ENCODE results near the gene SET.
A peak's percentile ranks its signal among the peaks of the same experiment; 100 is the strongest.
"Not testable (repeated sequence)": the region's sequence is repeated elsewhere in the genome, so short reads cannot be mapped to it uniquely, and the experiment has no call there.

Gene SET

DNA sequence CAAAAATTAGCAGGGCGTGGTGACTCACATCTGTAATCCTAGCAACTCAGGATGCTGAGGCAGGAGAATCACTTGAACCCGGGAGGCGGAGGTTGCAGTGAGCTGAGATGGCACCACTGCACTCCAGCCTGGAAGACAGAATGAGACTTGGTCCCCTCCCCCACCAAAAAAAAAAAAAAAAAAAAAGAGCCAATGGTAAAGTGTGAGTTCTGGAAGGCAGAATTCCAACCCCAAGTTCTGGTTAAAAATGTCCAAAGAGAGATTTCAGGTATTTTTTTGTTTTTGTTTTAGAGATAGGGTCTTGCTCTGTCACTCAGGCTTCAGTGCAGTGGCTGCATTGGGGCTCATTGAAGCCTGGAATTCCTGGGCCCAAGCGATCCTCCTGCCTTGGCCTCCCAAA lies 1.6 kb upstream of the SET start:
- no peak for DNase-seq
- no peak for ATAC-seq

DNA sequence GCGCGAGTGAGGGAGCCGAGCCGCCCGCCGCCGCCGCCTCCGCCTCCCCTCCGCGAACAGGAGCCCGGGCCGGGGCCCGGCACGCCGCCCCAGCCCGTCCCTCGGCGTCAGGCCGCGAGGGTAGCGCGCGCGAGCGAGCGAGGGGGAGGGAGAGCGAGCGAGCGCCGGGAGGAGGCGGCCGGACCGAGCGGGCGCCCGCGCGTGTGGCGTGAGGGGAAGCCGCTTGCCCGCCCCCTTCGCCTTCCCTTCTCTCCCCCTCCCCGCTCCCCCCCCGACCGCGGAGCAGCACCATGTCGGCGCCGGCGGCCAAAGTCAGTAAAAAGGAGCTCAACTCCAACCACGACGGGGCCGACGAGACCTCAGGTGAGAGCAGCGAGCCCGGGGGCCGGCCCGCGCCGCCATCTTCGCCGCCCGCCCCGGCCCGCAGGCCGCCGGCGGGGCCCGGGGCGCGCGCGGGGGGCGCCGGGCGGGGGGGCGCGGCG lies 312 bp downstream of the SET start:
- ATAC-seq: no peak

DNA sequence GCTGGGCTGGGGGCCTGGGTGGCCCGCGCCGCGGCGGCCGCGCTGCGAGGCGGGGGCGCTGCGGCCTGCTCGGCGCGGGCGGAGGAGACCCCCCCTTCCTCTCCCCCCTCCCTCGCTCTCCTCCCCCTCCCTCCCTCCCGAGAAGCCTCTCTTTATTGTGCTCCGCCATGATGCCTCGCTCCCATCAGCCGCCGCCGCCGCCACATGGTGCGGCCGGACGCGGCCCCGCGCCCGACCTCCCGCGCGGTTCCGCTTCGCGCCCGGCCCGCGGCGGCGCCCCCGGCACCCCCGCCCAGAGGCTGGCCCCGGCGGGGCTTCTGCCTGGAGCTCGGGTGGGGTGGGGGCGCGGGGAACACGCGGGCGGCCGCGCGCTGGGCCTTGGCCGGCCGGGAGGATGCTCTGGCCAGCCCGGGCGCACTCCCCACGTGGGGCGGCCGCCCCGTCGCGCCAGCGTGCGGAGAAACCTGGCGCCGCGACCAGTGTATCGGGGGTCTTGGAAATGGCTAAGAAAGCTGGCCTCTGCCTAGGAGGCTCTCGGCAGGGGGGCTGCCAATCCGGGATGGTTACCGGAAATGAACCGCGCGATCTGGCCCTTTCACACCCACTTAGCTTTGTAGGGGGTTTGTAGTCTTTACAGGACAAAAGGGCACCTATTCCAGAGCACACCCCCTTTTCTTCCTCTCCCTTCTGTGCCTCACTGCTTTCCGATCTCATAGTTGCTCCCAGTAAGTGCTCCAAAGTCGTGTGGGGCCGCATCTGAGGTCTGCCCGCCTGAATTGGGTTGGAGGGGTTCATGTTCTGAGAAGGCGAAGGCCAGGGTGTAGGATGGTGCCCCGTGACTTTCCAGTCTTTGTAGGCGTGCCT lies 1.0 kb downstream of the SET start:
- ATAC-seq (no peak), DNase-seq (peak; percentile 45)

More for the DNA sequence above, 312 bp downstream of the SET start:
- peak; percentile 62 for DNase-seq

DNA sequence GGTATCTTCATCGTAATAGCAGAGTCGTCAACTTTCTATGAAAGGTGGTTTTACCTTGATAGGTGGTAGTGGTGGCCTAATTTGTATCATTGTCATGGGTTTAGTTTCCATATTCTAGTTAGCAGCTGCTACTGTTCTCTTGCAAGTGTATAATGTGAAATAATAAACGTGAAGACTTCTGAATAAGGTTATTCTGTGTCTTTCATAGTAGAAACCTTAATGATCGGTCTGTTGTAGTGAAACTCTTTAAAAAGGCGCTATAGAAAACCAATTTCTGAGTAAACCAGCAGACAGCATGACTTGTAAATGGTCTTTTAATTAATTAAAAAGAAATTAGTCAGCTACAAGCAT lies 1.6 kb downstream of the SET start:
- DNase-seq (no peak), ATAC-seq (no peak)

- DNase-seq, ATAC-seq: not testable (repeated sequence)
Observed at GRCh38 chr9:128693738-128694137, 4.7 kb downstream of the SET start.

DNA sequence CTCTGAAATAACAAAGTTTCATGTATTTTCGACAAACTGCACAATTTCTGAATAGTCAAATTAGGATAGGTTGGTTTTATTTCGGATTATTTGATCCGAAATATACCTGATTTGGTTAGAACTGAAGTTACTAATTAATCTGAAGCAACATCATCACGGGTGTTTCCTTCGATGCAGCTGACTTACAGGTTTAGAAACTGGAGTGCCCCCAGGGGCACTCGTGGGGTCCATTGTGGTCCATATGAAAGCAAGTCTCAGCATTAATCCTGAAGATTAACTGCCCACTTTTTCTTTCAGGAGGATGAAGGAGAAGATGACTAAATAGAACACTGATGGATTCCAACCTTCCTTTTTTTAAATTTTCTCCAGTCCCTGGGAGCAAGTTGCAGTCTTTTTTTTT lies 5.3 kb downstream of the SET start:
- ATAC-seq: no peak
- no peak for DNase-seq

GRCh38 chr9:128696923-128697707 lies 8.1 kb downstream of the SET start:
- ATAC-seq (no peak), DNase-seq (no peak)

DNA sequence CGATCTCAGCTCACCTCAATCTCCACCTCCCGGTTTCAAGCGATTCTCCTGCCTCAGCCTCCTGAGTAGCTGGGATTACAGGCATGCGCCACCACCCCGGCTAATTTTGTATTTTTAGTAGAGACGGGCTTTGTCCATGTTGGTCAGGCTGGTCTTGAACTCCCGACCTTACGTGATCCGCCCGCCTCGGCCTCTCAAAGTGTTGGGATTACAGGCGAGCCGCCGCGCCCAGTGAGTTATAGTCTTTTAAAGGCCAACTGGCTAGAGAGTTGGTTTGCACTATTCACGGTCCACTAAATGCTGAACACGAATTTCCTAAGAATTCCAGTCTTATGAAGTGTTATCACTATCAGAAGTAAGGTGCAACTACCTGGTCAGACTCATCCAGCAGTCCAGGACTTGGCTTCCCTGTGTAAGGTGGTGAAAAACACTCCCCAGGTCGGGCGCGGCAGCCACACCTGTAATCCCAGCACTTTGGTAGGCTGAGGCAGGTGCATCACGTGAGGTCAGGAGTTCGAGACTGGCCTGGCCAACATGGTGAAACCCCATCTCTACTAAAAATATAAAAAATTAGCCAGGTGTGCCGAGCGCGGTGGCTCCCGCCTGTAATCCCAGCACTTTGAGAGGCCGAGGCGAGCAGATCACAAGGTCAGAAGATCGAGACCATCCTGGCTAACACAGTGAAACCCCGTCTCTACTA lies 10.2 kb downstream of the SET start:
- not testable (repeated sequence) for DNase-seq, ATAC-seq

DNA sequence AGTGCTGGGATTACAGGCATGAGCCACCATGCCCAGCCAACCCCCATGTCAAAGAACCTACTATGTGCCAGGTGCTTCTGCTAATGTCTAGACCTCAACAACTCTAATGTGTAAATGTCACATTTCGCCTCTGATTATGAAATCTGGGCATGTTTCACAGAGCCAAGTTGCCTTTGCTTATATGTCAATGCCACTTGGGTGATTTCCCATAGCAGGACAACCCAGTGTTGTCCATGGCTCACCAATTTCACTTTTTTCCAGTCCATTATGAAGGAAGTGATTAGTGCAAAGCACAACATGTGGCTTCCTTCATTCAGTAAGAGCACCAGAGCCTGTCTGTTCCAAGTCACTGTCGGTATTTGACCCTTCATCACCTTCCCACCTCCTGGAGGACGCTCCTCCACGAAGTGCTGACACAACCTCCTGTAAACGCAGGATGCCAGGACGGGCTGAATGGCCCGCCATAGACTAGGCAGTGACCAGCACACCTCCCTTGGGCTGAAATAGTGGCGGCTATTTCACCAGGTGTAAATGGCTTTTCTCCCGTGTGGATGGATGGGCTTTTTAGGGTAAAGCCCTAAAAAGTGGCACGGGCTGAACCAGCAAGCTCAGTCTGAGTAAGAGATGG lies 12.3 kb downstream of the SET start:
- ATAC-seq (no peak), DNase-seq (no peak)

DNA sequence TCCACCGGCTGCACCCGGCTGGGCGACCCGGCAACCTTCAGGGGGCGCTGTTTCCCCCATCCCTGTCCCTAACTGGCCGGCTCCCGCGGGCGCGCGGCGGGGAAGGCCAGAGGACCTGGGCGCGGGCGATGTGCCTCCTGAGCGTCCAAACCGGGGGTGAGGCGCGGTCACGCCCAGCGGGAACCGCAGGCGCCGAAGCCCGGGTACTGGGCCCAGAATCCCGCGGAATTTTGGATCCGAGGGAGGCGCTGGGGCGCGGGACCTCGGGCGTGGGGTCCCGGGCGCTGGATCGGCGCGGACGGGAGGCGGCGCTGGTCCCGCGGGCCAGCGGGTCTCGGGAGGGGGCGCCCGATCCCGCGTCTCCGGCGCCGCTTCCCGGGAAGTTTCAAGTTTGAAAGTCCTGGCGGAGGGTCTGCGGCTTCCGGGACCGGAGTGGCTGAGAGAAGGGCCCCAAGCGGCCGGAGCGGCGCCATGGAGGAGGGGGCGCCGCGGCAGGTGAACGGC lies 13.5 kb downstream of the SET start, which contains the start of gene PKN3:
Gene PKN3, plus strand, starts transcription at position 59 of the 504 bp plus-strand sequence. Its CDS starts 413 bp downstream, at position 472.
- DNase-seq: peak; percentile 97

GRCh38 chr9:128702949-128703615 lies 14.1 kb downstream of the SET start:
- ATAC-seq: peak; percentile 17
- DNase-seq: peak; percentile 44

More for the DNA sequence above, 13.5 kb downstream of the SET start, which contains the start of gene PKN3:
- ATAC-seq: peak; percentile 90

- ATAC-seq: no peak
- no peak for DNase-seq
Observed at GRCh38 chr9:128703616-128704355, 14.8 kb downstream of the SET start.

DNA sequence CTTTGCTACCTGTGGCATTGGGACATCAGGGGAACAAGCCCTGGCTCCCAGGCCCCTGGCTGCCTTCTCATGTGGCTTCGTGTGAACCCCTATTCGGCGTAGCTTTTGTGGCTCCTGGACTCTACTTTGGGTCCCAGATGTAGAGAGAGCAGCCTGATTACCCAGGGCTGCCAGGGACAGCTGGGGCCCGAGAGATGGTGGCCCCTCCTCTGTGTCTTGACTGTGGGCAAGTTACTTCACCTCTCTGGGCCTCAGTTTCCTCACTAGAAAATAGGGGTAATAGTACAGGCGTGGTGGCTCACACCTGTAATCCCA lies 15.3 kb downstream of the SET start:
- DNase-seq (no peak), ATAC-seq (no peak)

- DNase-seq (no peak), ATAC-seq (no peak)
Observed at GRCh38 chr9:128705051-128705965, 16.3 kb downstream of the SET start.

- ATAC-seq: no peak
- no peak for DNase-seq
Observed at GRCh38 chr9:128706045-128706444, 17.0 kb downstream of the SET start.

DNA sequence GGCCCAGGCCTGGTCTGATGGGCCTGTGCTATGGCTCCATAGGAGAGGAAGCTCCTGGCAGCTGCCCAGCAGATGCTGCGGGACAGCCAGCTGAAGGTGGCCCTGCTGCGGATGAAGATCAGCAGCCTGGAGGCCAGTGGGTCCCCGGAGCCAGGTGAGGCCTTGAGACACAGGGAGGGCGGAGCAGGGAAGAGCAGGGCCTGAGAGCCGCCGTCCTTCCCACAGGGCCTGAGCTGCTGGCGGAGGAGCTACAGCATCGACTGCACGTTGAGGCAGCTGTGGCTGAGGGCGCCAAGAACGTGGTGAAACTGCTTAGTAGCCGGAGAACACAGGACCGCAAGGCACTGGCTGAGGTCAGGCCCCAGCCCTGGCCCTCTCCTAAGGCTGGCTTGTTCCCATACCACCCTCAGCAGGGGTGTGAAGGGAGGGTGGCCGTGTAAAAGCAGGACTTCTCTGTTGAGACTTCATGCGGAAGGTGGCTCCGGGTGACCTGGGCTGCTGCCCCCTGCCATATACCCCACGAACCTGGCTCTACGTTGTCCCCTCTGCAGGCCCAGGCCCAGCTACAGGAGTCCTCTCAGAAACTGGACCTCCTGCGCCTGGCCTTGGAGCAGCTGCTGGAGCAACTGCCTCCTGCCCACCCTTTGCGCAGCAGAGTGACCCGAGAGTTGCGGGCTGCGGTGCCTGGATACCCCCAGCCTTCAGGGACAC lies 17.8 kb downstream of the SET start:
- DNase-seq (no peak), ATAC-seq (no peak)

DNA sequence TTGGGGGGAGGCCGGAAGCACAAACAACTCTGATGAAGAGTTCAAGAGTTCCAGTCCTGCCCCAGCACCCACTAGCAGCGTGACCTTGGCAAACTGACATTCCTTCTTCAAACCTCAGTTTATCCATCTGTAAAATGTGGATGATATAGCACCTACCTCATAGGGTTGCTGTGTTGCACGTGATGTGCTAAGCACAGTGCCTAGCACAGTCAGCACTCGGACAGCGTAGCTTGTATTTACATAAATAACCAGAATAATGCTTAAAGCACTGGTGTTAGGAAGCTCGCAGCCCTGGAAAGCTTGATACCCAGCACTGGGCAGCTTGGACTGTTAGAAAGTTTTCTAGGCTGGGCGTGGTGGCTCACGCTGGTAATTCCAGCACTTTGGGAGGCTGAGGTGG lies 18.4 kb downstream of the SET start:
- DNase-seq (no peak), ATAC-seq (no peak)

DNA sequence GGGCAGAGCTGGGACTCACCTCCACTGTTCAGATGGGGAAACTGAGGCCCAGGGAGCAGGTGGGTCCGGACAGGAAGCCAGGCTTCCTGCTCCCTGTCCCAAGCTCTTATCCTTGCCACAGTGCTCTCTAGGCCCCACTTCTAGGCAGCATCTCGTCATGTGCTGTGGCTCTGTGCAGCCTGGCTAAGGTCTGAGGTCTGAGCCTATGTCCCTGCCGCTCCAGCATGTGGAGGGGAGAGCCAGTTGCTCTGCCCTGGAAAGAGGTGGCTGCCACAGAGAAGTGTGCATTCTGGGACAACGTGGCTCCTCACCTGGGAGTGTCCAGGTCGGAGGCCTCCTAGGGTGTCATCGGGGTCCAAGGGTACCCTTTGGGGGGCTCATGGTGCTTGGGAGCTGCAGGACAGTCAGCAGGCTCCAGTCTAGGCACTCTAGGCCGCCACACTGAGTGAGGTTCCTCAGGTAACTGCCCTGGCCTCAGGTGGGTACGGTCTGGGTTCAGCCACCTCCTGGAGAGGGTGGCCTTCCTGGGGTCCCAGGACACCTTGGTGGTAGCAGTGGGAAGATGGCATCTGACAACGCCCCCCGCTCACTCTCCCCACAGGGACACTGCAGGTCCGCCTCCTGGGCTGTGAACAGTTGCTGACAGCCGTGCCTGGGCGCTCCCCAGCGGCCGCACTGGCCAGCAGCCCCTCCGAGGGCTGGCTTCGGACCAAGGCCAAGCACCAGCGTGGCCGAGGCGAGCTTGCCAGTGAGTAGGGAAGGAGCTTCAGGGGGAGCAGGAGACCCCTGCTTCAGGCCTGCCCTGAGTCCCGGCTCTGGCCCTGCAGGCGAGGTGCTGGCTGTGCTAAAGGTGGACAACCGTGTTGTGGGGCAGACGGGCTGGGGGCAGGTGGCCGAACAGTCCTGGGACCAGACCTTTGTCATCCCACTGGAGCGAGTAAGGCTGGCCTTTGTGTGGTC lies 23.7 kb downstream of the SET start:
- ATAC-seq: no peak
- no peak for DNase-seq
